CD4-positive, alpha-beta T cell treated with Interleukin-17A for 4 hours (primary cell): ENCODE results near the gene CAMK2B.

Source experiments
- DNase-seq: peaks from one replicate; pipeline ENCODE4 v3.0.0-alpha.2; 2020; ENCODE audit warnings: mixed read lengths

Gene CAMK2B

DNA sequence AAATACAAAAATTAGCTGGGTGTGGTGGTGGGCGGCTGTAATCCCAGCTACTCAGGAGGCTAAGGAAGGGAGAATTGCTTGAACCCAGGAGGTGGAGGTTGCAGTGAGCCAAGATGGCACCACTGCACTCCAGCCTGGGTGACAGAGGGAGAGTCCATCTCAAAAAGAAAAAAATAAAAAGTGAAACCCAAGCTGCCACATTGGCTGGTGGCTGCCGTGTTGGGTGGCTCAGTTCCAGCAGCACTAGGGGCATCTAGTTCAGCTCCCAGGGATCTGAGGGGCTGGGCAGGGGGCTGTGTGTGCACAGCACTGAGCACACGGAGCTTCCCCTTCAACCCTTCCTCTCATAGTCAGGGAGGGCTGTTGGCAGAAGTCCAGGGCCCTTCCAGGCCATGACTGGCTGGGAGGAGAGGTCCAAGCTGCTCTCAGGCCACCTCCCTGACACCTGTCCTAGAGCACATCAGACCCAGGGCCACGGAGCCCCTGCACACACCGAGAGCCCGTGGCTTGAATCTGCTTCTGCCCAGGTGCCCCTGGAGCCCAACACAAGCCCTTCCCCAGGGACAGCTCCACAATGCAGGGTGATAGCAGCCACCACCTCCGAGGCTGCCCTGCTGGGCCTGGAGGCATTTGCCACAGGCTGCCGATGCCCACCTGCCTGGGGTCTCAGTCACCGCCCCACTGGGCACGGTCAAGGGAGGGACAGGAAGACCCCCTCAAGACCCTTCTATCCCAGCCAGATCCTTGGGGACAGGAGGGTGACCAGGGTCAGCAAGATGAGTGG is 77.3 kb downstream of the CAMK2B start:
- DNase-seq, result no peak

GRCh38 chr7:44246396-44247113 is 78.8 kb downstream of the CAMK2B start:
- DNase-seq, result no peak

- peak; percentile 52 for DNase-seq
These were observed 81.1 kb downstream of the CAMK2B start for GRCh38 chr7:44244282-44244681.

DNA sequence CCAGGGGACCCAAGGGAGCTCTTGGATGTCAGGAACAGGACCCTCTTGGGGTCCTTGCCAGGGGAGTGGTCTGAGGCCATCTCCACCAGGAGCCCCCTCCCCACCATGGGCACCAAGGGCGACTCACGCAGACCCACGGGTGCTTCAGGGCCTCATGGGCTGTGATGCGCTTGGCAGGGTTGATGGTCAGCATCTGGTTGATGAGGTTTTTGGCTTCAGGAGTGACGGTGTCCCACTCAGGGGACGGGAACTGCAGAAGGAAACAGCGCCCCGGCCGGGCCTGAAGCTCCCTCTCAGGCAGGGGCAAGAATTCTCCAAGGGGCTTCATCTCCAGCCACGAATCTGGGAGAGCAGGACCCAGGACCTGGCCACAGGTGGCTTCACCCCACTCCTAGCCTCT is 83.3 kb downstream of the CAMK2B start:
- DNase-seq, result no peak

DNA sequence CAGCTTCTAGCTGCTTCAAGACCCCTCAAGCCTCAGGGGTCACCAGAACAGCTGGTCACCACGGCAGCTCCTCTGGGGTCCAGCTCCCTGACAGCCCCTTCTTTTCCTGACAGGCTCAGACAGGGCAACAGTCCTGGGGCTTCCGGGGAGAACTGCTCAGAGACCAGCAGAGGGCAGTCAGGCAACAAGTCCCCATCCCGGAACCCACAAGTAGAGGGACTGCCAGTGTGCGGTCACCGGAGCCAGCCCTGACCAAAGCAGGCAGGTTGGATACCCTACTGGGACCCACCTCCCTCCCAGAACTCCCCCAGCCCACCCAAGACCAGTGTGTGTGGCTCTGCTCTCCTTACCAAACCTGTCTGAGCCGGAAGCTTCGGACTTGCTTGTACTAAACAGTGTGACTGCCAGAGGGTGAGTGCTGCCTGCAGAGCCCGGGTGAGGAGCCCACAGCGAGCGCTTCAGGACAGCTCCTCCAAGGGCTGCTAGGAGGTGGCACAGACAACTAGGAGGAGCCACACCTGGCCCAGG is 84.3 kb downstream of the CAMK2B start:
- peak; percentile 72 for DNase-seq

- DNase-seq, result no peak
These were observed 85.0 kb downstream of the CAMK2B start for GRCh38 chr7:44240376-44240775.

DNA sequence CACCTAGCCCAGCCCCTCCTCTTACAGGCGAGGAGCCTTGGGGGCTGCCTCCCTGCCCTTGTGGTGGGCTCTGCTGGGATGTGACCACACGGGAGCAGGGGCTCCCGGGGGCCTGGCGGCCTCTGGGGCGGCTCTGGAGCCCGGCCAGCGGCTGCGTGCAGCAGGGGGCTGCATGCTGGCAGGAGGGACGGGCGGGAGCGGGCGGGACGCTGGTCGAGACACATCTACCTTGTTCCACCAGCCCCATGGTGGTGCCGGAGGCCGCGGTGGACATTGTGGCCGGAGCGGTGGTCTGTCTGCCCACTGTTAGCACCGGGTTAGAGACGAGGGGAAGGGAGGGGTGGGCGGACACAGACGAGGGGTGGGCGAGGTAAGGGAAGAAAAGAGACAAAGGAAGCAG is 86.0 kb downstream of the CAMK2B start:
- no peak for DNase-seq

- no peak for DNase-seq
These were observed 87.2 kb downstream of the CAMK2B start for GRCh38 chr7:44238116-44238695.

GRCh38 chr7:44237696-44238095 is 87.7 kb downstream of the CAMK2B start:
- DNase-seq, result no peak

GRCh38 chr7:44236333-44236728 is 89.1 kb downstream of the CAMK2B start:
- DNase-seq, result no peak

DNA sequence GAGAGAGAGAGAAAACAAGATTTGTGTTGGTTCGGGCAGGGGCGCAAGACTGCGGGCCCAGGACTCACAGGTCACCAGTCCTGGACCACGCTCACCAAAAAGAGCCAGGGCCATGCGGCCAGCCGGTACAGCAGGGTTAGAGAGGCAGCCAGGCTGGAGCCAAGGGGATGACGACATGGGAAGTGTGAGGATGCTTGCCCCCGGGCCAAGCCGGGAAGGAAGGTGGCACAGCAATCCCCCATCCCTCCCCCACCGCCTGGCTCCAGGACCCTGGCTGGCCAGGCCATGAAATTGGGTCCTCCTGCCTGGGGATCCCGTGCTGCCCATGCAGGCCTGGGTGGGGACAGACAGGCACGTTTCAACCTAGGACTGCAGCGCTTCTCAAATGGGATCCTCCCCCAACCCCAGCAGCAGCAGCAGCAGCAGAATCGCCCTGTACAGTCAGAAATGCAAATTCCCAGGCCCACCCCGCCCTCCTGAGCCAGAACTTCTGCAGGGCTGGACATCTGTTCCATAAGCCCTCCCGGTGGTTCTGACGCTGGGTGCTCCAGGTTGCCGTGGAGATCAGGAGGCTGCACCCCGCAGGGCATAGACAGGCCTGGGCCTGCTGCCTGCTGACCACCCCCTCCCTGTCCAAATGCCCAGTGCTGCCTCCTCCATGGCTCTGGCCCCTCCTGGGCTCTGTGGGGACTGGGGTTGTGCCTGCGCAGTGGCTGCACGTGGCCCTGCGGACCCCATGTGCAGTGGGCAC is 89.6 kb downstream of the CAMK2B start:
- no peak for DNase-seq

GRCh38 chr7:44235066-44235465 is 90.3 kb downstream of the CAMK2B start:
- no peak for DNase-seq

- DNase-seq, result no peak
These were observed 92.3 kb downstream of the CAMK2B start for GRCh38 chr7:44232901-44233715.

DNA sequence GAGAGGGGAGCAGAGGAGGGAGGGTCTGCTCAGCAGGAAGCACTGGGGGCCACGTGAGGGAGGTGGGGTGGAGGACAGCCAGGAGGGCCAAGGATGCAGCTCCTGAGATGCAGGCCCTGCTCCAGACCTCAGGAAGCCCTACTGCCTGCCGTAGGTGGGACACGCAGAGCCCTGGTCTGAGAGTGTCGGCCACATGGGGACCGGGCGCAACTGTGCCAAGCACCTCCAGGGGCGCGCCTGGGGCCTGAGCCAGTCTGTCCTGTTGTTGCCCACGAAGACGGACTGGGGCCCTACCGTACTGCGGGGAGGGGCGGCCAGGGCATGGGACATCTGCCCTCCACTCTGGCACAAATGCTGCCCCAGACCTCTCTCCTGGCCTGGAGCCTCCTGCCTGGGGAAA is 93.0 kb downstream of the CAMK2B start:
- DNase-seq, result no peak

- no peak for DNase-seq
These were observed 94.3 kb downstream of the CAMK2B start for GRCh38 chr7:44231088-44231487.

- no peak for DNase-seq
These were observed 95.1 kb downstream of the CAMK2B start for GRCh38 chr7:44230286-44230685.

GRCh38 chr7:44229546-44230105 is 95.8 kb downstream of the CAMK2B start:
- DNase-seq, result no peak

DNA sequence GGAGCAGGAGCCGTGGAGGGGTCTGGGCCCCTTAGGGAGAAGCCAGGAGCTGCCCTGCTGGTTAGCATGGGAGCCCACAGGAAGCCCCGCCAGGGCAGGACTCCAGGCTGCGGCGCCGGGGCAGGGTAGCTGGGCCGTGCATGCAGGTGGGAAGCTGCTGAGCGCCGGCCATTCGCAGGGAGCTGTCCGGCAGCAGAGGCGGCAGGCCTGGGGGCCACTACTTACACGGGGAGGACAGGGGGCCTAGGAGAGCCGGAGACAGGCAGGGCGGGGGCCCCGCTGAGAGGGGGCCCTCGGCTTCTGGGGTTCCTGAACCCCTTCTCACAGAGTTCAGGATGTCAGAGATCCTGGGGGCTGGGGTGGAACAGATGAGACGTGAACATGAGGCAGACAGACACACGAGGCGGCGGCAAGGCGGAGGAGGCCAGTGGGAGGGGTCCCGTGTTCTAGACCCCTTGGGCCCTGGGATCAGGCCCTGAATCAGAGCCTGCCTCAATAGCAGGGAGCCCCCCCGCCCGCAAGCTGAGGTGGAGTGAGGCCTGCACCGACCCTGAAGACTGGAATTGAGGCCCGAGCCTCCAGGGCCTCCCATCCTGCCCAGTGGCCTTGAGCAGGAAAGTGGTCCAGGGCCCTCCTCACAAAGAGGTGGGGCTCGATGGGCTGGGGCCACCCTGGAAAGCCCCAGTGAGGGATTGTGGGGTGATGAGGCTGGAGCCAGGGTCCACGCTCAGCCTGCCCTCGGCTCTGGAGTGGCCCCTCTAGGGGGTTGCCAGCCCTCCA is 96.6 kb downstream of the CAMK2B start:
- no peak for DNase-seq

GRCh38 chr7:44227911-44228310 is 97.5 kb downstream of the CAMK2B start:
- no peak for DNase-seq

DNA sequence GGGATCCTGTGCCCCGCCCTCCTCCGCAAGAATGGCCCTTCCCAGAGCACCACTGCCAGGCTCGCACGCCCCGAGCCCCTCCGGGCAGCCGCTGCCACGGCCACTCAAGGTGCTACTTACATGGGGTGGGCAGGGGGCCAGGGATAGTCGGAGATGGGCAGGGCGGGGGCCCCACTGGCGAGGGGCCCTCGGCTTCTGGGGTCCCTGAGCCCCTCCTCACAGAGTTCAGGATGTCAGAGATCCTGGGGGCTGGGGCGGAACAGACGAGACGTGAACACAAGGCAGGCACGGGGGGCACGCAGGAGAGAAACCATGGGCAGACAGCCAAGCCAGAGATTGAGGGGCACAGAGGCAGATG is 99.0 kb downstream of the CAMK2B start:
- no peak for DNase-seq
